Erythroblast (primary cell): ENCODE measurements around the gene MS4A6E.

ENCODE experiments used
- GATA1 ChIP-seq: IDR thresholded peaks from 2 replicates; pipeline ENCODE4 v1.6.1; 2011; ENCODE audit warnings: low read depth, mild to moderate bottlenecking, control low read depth, low read length, moderate library complexity
- POLR2A ChIP-seq: IDR thresholded peaks from 2 replicates; pipeline ENCODE4 v1.6.1; 2011; ENCODE audit warnings: mild to moderate bottlenecking, low read length

DNA sequence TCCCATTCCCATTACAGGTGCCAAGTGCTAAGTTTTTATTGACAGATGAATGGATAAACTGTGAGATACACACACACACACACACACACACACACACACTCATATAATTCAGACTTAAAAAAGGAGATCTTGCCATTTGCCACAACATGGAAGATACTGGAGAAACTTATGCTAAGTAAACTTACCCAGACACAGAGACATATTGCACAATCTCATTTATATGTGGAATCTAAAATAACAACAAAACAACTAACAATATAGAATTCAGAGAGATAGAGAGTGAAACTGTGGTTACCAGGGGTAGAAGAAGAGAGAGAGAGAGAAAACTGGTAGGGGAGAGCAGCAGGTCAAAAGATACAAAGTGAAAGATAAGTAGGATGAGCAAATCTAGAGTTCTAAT lies 1.4 kb downstream of the MS4A6E start:
- no peak for TF ChIP-seq POLR2A
- TF ChIP-seq GATA1, result no peak
